ENCODE results near the gene AHNAK. TPM values are rescaled to one million over a fixed set of nuclear protein-coding genes. Genes with fewer than 3 reads are reported as not detected.
"Not testable (repeated sequence)": the region's sequence is repeated elsewhere in the genome, so short reads cannot be mapped to it uniquely, and the experiment has no call there.

Gene AHNAK
- total RNA-seq, 1 donor from 2014 or later: 479 TPM

GRCh38 chr11:62553839-62554361, 7.3 kb upstream of the AHNAK start:
- no peak for DNase-seq (ENCODE audit: low read depth, low spot score)

GRCh38 chr11:62553080-62553838, 6.7 kb upstream of the AHNAK start:
- peak; percentile 94 for DNase-seq (ENCODE audit: low read depth, low spot score)

GRCh38 chr11:62552485-62553079, 6.0 kb upstream of the AHNAK start:
- no peak for DNase-seq (ENCODE audit: low read depth, low spot score)

- DNase-seq (ENCODE audit: low read depth, low spot score): not testable (repeated sequence)
These were observed 3.9 kb upstream of the AHNAK start for GRCh38 chr11:62550478-62550877.

GRCh38 chr11:62548545-62549335, 2.1 kb upstream of the AHNAK start:
- no peak for DNase-seq (ENCODE audit: low read depth, low spot score)

GRCh38 chr11:62547691-62548281, 1.2 kb upstream of the AHNAK start:
- DNase-seq (ENCODE audit: low read depth, low spot score): no peak

GRCh38 chr11:62546929-62547625, 471 bp upstream of the AHNAK start:
- DNase-seq (ENCODE audit: low read depth, low spot score): no peak

- DNase-seq (ENCODE audit: low read depth, low spot score): peak; percentile 53
These were observed 966 bp downstream of the AHNAK start for GRCh38 chr11:62545437-62546243.

GRCh38 chr11:62544581-62545436, 1.8 kb downstream of the AHNAK start:
- DNase-seq (ENCODE audit: low read depth, low spot score): no peak

- no peak for DNase-seq (ENCODE audit: low read depth, low spot score)
These were observed 2.7 kb downstream of the AHNAK start for GRCh38 chr11:62543680-62544444.

GRCh38 chr11:62542750-62543567, 3.6 kb downstream of the AHNAK start:
- no peak for DNase-seq (ENCODE audit: low read depth, low spot score)

GRCh38 chr11:62542111-62542745, 4.4 kb downstream of the AHNAK start:
- DNase-seq (ENCODE audit: low read depth, low spot score): no peak

- no peak for DNase-seq (ENCODE audit: low read depth, low spot score)
These were observed 5.6 kb downstream of the AHNAK start for GRCh38 chr11:62540804-62541701.

- no peak for DNase-seq (ENCODE audit: low read depth, low spot score)
These were observed 7.2 kb downstream of the AHNAK start for GRCh38 chr11:62539238-62539925.

- no peak for DNase-seq (ENCODE audit: low read depth, low spot score)
These were observed 8.0 kb downstream of the AHNAK start for GRCh38 chr11:62538470-62539237.

All from pulmonary artery endothelial cell (primary cell).